Fibroblast of villous mesenchyme (primary cell): ENCODE data around the gene ARHGEF12. TPM values are rescaled to one million over a fixed set of nuclear protein-coding genes. Genes with fewer than 3 reads are reported as not detected.
A peak's percentile ranks its signal among the peaks of the same experiment; 100 is the strongest.
"Not testable (repeated sequence)": the region's sequence is repeated elsewhere in the genome, so short reads cannot be mapped to it uniquely, and the experiment has no call there.

ENCODE experiments used
- DNase-seq: peaks from one replicate; pipeline ENCODE4 v3.0.0-alpha.2; 2010; ENCODE audit warnings: low read depth
- H3K4me3 ChIP-seq: 2 replicates; pipeline ENCODE4 v1.5.1; 2011; ENCODE audit warnings: low read depth, mild to moderate bottlenecking, low read length
- CTCF ChIP-seq: IDR thresholded peaks from 2 replicates; pipeline ENCODE4 v1.5.1; 2012; ENCODE audit warnings: low read depth, mild to moderate bottlenecking, low read length; ENCODE audit not compliant: insufficient read depth
- total RNA-seq: library from RNA; depleted of rRNA; stranded (reverse); fragments of >200 nt; gene quantifications from 2 replicates; pipeline ENCODE4 v1.2.3, GENCODE V29; 2012

ARHGEF12 gene
- total RNA-seq, 1 donor = 143 TPM

- peak; percentile 17 for DNase-seq
- H3K4me3 ChIP-seq = no peak overlapping the region
- no peak for TF ChIP-seq CTCF
Observed at GRCh38 chr11:120500414-120501071, 164.3 kb downstream of the ARHGEF12 start.

GRCh38 chr11:120501440-120501839 is 165.2 kb downstream of the ARHGEF12 start:
- DNase-seq = peak; percentile 42
- TF ChIP-seq CTCF = no peak
- no peak overlapping the region for H3K4me3 ChIP-seq

- TF ChIP-seq CTCF = no peak
- DNase-seq = no peak
- no peak overlapping the region for H3K4me3 ChIP-seq
Observed at GRCh38 chr11:120501976-120502755, 166.0 kb downstream of the ARHGEF12 start.

GRCh38 chr11:120503529-120503928 is 167.3 kb downstream of the ARHGEF12 start:
- DNase-seq, H3K4me3 ChIP-seq: not testable (repeated sequence)

GRCh38 chr11:120505801-120506425 is 169.7 kb downstream of the ARHGEF12 start:
- no peak overlapping the region for H3K4me3 ChIP-seq
- no peak for TF ChIP-seq CTCF
- no peak for DNase-seq

GRCh38 chr11:120509346-120510053 is 173.3 kb downstream of the ARHGEF12 start:
- DNase-seq = no peak
- no peak overlapping the region for H3K4me3 ChIP-seq
- TF ChIP-seq CTCF = no peak
